ENCODE measurements around the gene NXNL1.

Gene NXNL1

GRCh38 chr19:17419154-17419620 is 41.5 kb downstream of the NXNL1 start:
- DNase-seq = no peak

- no peak for DNase-seq
Measured at GRCh38 chr19:17418710-17419109, 42.0 kb downstream of the NXNL1 start.

GRCh38 chr19:17415121-17415520 is 45.6 kb downstream of the NXNL1 start:
- no peak for DNase-seq

- DNase-seq = no peak
Measured at GRCh38 chr19:17414097-17414496, 46.6 kb downstream of the NXNL1 start.

- no peak for DNase-seq
Measured at GRCh38 chr19:17411801-17412200, 48.9 kb downstream of the NXNL1 start.

- DNase-seq = no peak
Measured at GRCh38 chr19:17409990-17410389, 50.7 kb downstream of the NXNL1 start.

GRCh38 chr19:17406887-17407196 is 53.9 kb downstream of the NXNL1 start:
- no peak for DNase-seq

- peak; percentile 13 for DNase-seq
Measured at GRCh38 chr19:17406046-17406886, 54.5 kb downstream of the NXNL1 start.

Data from activated naive CD4-positive, alpha-beta T cell treated with Interleukin-2 at 50 U/mL for 16 hours (primary cell).